HG02759 (cell line): ENCODE results near the gene DNAJA2.

Source experiments
- ATAC-seq: cut with Tn5 transposase; IDR thresholded peaks from one replicate; pipeline ENCODE4 v1.9.1; 2021; ENCODE audit warnings: mild to moderate bottlenecking, moderate library complexity; ENCODE audit not compliant: unreplicated experiment

The DNAJA2 gene

DNA sequence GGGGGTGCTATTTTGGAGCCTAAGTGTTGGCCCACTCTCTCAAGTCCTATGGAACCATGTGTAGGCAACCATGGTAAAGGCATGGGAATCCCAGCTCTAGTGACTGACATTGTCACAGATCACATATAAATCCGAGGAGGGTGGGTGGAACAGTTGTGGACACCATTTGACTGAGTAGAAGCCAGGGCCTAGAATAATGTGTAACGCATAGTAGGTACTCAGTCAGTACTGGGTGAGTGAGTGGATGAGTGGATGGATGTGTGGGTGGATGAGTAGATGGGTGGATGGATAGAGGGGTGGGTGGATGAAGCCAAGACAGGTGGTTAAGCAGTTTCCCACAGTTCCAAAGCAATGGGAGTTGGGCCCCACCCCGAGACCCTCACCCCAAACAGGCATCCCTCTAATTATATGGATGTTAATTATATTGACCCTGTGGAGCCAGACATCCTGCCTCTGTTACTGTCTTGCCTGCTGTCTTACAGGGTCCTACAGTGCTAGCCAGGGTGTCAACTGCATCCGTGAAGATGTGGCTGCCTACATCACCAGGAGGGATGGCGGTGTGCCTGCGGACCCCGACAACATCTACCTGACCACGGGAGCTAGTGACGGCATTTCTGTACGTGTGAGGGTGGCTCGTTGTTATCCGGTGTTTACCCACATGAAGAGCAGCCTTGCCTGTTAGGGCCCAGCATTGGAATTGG is 67.0 kb downstream of the DNAJA2 start:
- ATAC-seq: no peak
